ENCODE data around the gene DIP2C.

The DIP2C gene

GRCh38 chr10:551373-552252 is 137.9 kb downstream of the DIP2C start:
- Histone ChIP-seq H3K4me1 (ENCODE audit: control insufficient read depth, insufficient read depth, low read length) (peaks cover 37% of the 10 kb centered on the region), H3K27ac (ENCODE audit: low read length) (peak overlapping the region; percentile 19), H3K9me3 (ENCODE audit: control insufficient read depth in 2 of 2, low read length in 2 of 2) (no peaks in the 10 kb centered on the region), H3K9ac (ENCODE audit: low read length in 2 of 2) (no peak overlapping the region), H3K36me3 (ENCODE audit: control insufficient read depth in 2 of 2, insufficient read depth in 2 of 2, low read length in 2 of 2) (no peaks in the 10 kb centered on the region), H3K27me3 (ENCODE audit: control insufficient read depth in 1 of 2, insufficient read depth in 2 of 2, low read length in 2 of 2) (no peaks in the 10 kb centered on the region), H3K4me3 (ENCODE audit: low read length in 2 of 2) (peak overlapping the region in 1 of 2 donors; percentile 49)

GRCh38 chr10:550665-551372 is 138.6 kb downstream of the DIP2C start:
- peaks cover 34% of the 10 kb centered on the region for H3K4me1 ChIP-seq (ENCODE audit: control insufficient read depth, insufficient read depth, low read length)
- H3K4me3 ChIP-seq (ENCODE audit: low read length in 2 of 2) = no peak overlapping the region
- no peaks in the 10 kb centered on the region for H3K9me3 ChIP-seq (ENCODE audit: control insufficient read depth in 2 of 2, low read length in 2 of 2)
- H3K27ac ChIP-seq (ENCODE audit: low read length) = no peak overlapping the region
- no peak overlapping the region for H3K9ac ChIP-seq (ENCODE audit: low read length in 2 of 2)
- no peaks in the 10 kb centered on the region for H3K36me3 ChIP-seq (ENCODE audit: control insufficient read depth in 2 of 2, insufficient read depth in 2 of 2, low read length in 2 of 2)
- H3K27me3 ChIP-seq (ENCODE audit: control insufficient read depth in 1 of 2, insufficient read depth in 2 of 2, low read length in 2 of 2) = no peaks in the 10 kb centered on the region

- H3K4me1 ChIP-seq (ENCODE audit: control insufficient read depth, insufficient read depth, low read length) = peaks cover 32% of the 10 kb centered on the region
- no peaks in the 10 kb centered on the region for H3K36me3 ChIP-seq (ENCODE audit: control insufficient read depth in 2 of 2, insufficient read depth in 2 of 2, low read length in 2 of 2)
These were observed 140.1 kb downstream of the DIP2C start for GRCh38 chr10:549391-549790.

GRCh38 chr10:548238-548901 is 141.1 kb downstream of the DIP2C start:
- Histone ChIP-seq H3K4me1 (ENCODE audit: control insufficient read depth, insufficient read depth, low read length) (peaks cover 32% of the 10 kb centered on the region), H3K36me3 (ENCODE audit: control insufficient read depth in 2 of 2, insufficient read depth in 2 of 2, low read length in 2 of 2) (no peaks in the 10 kb centered on the region), H3K27me3 (ENCODE audit: control insufficient read depth in 1 of 2, insufficient read depth in 2 of 2, low read length in 2 of 2) (no peaks in the 10 kb centered on the region), H3K9me3 (ENCODE audit: control insufficient read depth in 2 of 2, low read length in 2 of 2) (no peaks in the 10 kb centered on the region), H3K4me3 (ENCODE audit: low read length in 2 of 2) (no peak overlapping the region), H3K27ac (ENCODE audit: low read length) (no peak overlapping the region), H3K9ac (ENCODE audit: low read length in 2 of 2) (no peak overlapping the region)

More at GRCh38 chr10:549391-549790, 140.1 kb downstream of the DIP2C start:
- no peaks in the 10 kb centered on the region for H3K9me3 ChIP-seq (ENCODE audit: control insufficient read depth in 2 of 2, low read length in 2 of 2)
- no peaks in the 10 kb centered on the region for H3K27me3 ChIP-seq (ENCODE audit: control insufficient read depth in 1 of 2, insufficient read depth in 2 of 2, low read length in 2 of 2)
- H3K4me3 ChIP-seq (ENCODE audit: low read length in 2 of 2) = no peak overlapping the region
- H3K27ac ChIP-seq (ENCODE audit: low read length) = no peak overlapping the region
- H3K9ac ChIP-seq (ENCODE audit: low read length in 2 of 2) = no peak overlapping the region

GRCh38 chr10:547591-548081 is 141.8 kb downstream of the DIP2C start:
- Histone ChIP-seq H3K36me3 (ENCODE audit: control insufficient read depth in 2 of 2, insufficient read depth in 2 of 2, low read length in 2 of 2) (no peaks in the 10 kb centered on the region), H3K9ac (ENCODE audit: low read length in 2 of 2) (no peak overlapping the region), H3K4me1 (ENCODE audit: control insufficient read depth, insufficient read depth, low read length) (peaks cover 25% of the 10 kb centered on the region), H3K27ac (ENCODE audit: low read length) (no peak overlapping the region), H3K27me3 (ENCODE audit: control insufficient read depth in 1 of 2, insufficient read depth in 2 of 2, low read length in 2 of 2) (no peaks in the 10 kb centered on the region), H3K9me3 (ENCODE audit: control insufficient read depth in 2 of 2, low read length in 2 of 2) (no peaks in the 10 kb centered on the region), H3K4me3 (ENCODE audit: low read length in 2 of 2) (no peak overlapping the region)

GRCh38 chr10:546971-547590 is 142.4 kb downstream of the DIP2C start:
- Histone ChIP-seq H3K9ac (ENCODE audit: low read length in 2 of 2) (no peak overlapping the region), H3K36me3 (ENCODE audit: control insufficient read depth in 2 of 2, insufficient read depth in 2 of 2, low read length in 2 of 2) (no peaks in the 10 kb centered on the region), H3K4me3 (ENCODE audit: low read length in 2 of 2) (no peak overlapping the region), H3K27me3 (ENCODE audit: control insufficient read depth in 1 of 2, insufficient read depth in 2 of 2, low read length in 2 of 2) (no peaks in the 10 kb centered on the region), H3K4me1 (ENCODE audit: control insufficient read depth, insufficient read depth, low read length) (peaks cover 27% of the 10 kb centered on the region), H3K9me3 (ENCODE audit: control insufficient read depth in 2 of 2, low read length in 2 of 2) (no peaks in the 10 kb centered on the region), H3K27ac (ENCODE audit: low read length) (no peak overlapping the region)

GRCh38 chr10:546451-546850 is 143.0 kb downstream of the DIP2C start:
- H3K4me3 ChIP-seq (ENCODE audit: low read length in 2 of 2) = no peak overlapping the region
- no peaks in the 10 kb centered on the region for H3K36me3 ChIP-seq (ENCODE audit: control insufficient read depth in 2 of 2, insufficient read depth in 2 of 2, low read length in 2 of 2)
- no peaks in the 10 kb centered on the region for H3K9me3 ChIP-seq (ENCODE audit: control insufficient read depth in 2 of 2, low read length in 2 of 2)
- no peak overlapping the region for H3K27ac ChIP-seq (ENCODE audit: low read length)
- peaks cover 25% of the 10 kb centered on the region for H3K4me1 ChIP-seq (ENCODE audit: control insufficient read depth, insufficient read depth, low read length)
- H3K9ac ChIP-seq (ENCODE audit: low read length in 2 of 2) = no peak overlapping the region
- H3K27me3 ChIP-seq (ENCODE audit: control insufficient read depth in 1 of 2, insufficient read depth in 2 of 2, low read length in 2 of 2) = no peaks in the 10 kb centered on the region

- Histone ChIP-seq H3K27me3 (ENCODE audit: control insufficient read depth in 1 of 2, insufficient read depth in 2 of 2, low read length in 2 of 2) (no peaks in the 10 kb centered on the region), H3K4me1 (ENCODE audit: control insufficient read depth, insufficient read depth, low read length) (peaks cover 16% of the 10 kb centered on the region), H3K36me3 (ENCODE audit: control insufficient read depth in 2 of 2, insufficient read depth in 2 of 2, low read length in 2 of 2) (no peaks in the 10 kb centered on the region), H3K4me3 (ENCODE audit: low read length in 2 of 2) (no peak overlapping the region), H3K27ac (ENCODE audit: low read length) (no peak overlapping the region), H3K9me3 (ENCODE audit: control insufficient read depth in 2 of 2, low read length in 2 of 2) (no peaks in the 10 kb centered on the region), H3K9ac (ENCODE audit: low read length in 2 of 2) (no peak overlapping the region)
These were observed 145.3 kb downstream of the DIP2C start for GRCh38 chr10:543862-544822.

- no peak overlapping the region for H3K4me3 ChIP-seq (ENCODE audit: low read length in 2 of 2)
- H3K27ac ChIP-seq (ENCODE audit: low read length) = no peak overlapping the region
- H3K9me3 ChIP-seq (ENCODE audit: control insufficient read depth in 2 of 2, low read length in 2 of 2) = no peaks in the 10 kb centered on the region
- peaks cover 16% of the 10 kb centered on the region for H3K4me1 ChIP-seq (ENCODE audit: control insufficient read depth, insufficient read depth, low read length)
- H3K9ac ChIP-seq (ENCODE audit: low read length in 2 of 2) = no peak overlapping the region
- H3K27me3 ChIP-seq (ENCODE audit: control insufficient read depth in 1 of 2, insufficient read depth in 2 of 2, low read length in 2 of 2) = no peaks in the 10 kb centered on the region
- H3K36me3 ChIP-seq (ENCODE audit: control insufficient read depth in 2 of 2, insufficient read depth in 2 of 2, low read length in 2 of 2) = no peaks in the 10 kb centered on the region
These were observed 146.3 kb downstream of the DIP2C start for GRCh38 chr10:543131-543530.
